ENCODE measurements around the gene NEMP1.
"Not testable (repeated sequence)": the region's sequence is repeated elsewhere in the genome, so short reads cannot be mapped to it uniquely, and the experiment has no call there.

Gene NEMP1, protein sequence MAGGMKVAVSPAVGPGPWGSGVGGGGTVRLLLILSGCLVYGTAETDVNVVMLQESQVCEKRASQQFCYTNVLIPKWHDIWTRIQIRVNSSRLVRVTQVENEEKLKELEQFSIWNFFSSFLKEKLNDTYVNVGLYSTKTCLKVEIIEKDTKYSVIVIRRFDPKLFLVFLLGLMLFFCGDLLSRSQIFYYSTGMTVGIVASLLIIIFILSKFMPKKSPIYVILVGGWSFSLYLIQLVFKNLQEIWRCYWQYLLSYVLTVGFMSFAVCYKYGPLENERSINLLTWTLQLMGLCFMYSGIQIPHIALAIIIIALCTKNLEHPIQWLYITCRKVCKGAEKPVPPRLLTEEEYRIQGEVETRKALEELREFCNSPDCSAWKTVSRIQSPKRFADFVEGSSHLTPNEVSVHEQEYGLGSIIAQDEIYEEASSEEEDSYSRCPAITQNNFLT

DNA sequence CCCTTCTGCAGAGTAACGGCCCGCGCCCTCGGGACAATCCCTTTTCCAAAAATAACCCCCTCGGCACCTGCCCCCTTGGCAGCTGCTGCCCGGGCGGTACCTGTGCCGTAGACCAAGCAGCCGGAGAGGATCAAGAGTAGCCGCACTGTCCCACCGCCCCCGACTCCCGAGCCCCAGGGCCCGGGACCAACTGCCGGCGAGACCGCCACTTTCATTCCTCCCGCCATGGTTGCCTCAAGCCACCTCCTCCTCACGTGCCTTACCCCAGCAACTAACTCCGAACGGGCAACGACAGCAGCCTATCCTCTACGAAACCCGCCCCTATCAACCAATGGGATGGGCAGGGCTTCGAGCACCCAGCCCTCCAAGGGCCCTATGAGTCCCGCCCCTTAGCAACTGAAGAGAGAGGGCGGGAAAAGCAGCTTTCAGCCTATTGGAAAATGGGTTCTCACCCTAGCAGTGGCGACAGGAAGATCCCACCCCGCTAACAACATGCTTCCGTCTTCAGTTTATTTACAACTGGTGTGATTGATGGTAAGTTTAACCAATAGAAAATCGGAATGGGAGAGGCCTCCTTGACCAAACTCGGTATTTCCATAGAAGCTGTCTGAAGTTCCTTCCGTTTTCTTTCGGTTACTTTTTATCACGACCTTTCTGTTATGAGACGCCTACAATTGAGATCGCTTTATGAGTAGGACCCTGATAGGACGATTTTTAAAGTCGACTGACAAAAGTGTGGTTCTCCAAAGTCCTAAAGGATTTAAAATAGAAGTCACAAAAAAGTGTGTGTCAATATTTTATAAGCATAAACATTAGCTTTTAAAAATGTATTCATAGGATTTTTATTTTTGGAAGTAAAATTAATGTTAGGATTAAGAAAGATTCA is at the start of gene NEMP1:
Gene NEMP1, minus strand, starts transcription at position 273 of the 886 bp plus-strand sequence. Its CDS starts 46 bp downstream, at position 227.
- peak; percentile 73 to 88 (median 84) for DNase-seq

DNA sequence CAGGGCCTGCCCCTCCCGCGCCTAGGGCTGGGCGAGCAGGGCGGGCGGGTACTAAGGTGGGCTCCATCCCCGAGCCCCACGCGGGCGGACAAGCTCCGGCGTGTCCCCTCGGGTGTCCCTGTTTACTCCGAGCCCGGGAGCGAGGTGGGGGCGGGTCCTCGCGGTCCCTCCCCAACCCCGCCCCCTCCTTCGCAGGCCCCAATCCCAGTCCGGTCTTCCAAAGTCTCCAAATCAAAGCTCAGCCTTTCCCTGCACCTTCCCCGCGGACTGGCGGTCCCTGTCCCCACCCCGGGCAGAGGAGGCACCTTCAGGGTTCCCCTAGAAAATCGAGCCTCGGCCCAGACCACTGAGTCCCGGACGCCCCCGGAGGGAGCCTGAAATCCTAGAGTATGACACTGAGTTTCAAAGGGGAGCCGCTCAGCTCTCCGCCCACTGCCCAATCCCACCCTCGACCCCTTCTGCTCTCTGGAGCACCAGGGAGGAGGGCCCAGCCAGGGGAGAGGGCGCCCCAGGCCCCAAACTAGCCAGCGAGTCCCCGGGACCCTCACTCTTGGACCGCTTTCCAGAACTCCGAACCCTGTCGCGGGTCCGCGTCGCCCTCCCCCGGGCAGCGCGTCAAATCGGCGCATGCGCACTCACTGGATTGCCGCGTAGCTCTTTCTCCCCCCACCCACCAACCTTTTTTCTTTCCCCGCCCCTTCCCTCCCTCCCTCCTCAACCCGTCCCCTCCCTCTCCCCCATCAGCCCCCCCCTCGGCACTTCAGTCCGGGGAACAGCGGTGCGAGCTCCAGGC is 49.3 kb upstream of the NEMP1 start, which contains the start of gene LRP1:
Gene LRP1, plus strand, starts transcription at position 758 of the 793 bp plus-strand sequence. CDS start 482 bp downstream, outside the sequence.
- DNase-seq, result peak; percentile 50 to 77 (median 60)

DNA sequence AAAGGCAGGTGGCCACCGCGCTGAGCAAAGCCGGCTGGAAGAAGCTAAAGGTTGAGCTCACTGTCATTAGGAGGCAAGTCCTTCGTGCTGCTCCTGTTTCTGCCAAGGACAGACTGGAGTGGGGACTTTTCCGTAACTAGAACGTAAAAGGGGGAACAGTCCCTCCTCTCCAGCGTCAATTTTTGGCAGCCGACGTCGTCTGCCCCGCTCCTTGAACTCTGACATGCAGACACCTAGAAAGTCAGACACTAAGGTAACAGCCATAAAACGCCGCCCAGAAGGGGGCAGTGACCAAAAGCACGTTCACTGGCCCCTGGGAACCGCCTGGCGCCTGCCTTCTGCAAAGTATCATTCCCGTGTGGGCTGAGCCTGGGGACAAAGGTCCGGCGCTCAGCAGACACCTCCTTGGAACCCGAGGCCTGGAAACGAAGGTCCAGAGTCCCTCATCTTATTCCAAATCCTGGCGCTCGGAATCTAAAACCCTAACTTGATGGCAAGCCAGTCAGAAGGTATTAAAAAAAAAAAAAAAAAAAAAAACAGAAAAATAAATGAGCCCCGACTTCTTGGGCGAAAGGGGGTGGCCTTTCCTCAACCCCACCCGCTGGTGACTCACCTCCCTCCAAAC is 48.6 kb upstream of the NEMP1 start:
- DNase-seq, result peak in 2 of 4 experiments; percentile 8 to 29

DNA sequence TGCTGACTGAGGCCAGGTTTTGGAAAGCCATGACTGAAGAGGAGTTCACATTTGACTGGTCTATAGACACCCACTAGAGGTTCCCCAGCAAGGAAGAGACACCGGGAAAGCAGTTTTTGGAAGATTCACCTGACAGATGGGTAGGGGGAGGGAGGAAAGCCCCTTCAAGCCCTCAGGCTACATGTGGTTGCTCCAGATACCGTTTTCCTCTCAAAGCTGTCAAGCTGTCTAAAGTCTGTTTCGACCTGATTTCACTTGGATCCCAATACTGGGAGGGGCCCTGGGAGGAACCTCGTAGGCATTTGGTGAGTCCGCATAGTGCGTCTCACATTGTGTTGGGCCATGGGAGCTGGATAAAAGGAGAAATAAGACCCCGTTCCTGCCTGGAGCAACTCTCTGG is 48.0 kb upstream of the NEMP1 start:
- DNase-seq, result no peak

DNA sequence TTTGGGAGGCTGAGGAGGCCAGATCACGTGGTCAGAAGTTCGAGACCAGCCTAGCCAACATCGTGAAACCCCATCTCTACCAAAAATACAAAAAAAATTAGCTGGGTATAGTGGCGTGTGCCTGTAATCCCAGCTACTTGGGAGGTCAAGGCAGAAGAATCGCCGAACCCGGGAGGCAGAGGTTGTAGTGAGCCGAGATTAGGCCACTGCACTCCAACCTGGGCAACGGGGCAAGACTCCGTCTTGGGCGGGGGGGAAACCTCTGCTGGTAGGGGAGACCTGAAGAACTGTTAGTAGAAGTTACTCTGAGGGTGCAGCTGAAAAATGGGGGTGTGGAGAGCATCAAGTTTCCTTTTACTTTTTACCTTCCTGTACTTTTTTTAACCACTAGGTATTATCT is 47.5 kb upstream of the NEMP1 start:
- DNase-seq, result no peak

DNA sequence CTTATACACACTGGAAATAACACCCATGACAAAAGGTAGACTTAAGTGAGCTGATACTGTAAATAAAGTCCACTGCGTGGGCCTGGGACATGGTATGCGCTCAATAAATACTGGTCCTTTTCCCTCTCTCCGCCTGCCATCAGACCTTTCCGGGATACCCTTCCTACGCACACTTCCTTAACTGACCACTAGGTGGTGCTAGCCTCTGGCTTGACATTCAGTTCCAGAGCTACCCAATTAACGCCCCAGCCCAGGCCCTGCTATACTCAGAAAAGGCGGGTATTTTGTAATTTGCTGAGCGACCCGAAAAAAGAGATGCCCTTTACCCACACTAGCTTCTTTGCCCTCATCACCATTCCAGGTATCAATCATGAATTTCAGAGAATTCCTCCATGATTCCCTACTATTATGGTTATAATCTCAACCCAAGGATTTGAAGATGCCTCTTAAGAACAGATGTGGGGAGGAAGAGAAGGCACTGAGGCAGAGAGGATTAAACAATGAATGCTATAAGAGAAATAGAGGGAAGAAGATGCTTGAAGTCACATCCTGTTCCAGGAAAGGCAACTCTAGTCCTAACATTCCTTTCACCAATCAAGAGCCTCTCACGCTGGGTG is 45.8 kb upstream of the NEMP1 start:
- DNase-seq, result peak; percentile 13 to 58 (median 44)

DNA sequence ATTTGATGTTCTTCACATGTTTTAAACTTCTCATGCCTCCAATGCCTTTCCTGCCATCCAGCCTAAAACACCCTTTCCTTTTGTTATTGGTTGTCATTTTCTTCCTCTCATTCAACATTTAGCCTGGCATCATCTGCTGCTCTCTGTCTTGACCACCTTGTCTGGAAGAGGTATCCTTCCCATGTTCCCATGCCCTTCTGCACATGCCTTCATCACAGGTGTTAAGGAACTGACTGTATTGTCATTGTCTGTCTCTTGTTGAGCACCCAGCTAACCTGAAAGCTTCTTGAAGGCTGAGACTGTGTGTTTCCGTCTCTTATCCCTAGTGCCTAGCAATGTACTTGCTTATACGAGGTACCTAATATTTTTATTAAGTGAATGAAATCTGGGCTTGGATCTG is 45.2 kb upstream of the NEMP1 start:
- DNase-seq, result no peak

DNA sequence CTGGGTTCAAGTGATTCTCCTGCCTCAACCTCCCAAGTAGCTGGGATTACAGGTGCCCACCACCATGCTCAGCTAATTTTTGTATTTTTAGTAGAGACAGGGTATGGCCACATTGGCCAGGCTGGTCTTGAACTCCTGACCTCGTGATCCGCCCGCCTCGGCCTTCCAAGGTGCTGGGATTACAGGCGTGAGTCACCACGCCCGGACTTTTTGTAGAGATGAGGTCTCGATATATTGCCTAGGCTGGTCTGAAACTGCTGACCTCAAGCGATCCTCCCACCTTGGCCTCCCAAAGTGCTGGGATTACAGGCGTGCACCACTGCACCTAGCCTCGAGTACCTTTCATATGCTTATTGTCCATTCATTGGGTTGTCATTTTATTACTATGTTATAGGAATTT is 42.1 kb upstream of the NEMP1 start:
- DNase-seq, result not testable (repeated sequence)

DNA sequence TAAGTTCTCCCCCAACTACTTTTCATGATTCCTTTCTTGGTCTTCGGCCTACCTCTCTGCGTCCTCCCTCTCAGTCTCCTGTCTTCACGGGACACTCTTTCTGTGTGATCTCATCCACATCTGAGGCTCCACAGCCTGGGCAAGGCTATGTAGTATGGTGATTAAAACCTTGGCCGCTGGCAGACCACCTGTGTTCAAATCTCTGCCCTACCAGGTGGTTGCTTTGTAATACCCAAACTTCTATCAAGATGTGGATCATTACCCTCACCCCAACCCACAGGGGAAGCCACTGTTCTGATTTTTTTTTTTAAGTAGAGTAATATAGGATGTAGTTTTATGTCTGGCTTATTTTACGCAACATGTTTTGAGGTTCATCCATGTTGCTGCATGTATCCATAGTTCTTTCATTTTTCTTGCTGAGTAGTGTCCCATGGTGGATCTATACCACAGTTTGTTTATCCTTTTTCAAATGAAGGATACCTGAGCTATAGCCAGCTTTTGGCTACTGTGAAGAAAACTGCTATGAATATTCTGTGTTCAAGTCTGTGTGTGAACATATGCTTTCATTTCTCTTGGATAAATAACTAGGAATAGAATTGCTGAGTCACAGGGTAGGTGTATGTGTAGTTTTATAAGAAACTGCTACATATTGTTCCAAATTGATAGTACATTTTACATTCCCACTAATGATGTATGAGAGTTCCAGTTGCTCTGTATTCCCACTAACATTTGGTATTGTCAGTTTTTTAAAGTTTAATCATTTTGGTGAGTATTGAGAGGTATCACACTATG is 40.9 kb upstream of the NEMP1 start:
- no peak for DNase-seq

DNA sequence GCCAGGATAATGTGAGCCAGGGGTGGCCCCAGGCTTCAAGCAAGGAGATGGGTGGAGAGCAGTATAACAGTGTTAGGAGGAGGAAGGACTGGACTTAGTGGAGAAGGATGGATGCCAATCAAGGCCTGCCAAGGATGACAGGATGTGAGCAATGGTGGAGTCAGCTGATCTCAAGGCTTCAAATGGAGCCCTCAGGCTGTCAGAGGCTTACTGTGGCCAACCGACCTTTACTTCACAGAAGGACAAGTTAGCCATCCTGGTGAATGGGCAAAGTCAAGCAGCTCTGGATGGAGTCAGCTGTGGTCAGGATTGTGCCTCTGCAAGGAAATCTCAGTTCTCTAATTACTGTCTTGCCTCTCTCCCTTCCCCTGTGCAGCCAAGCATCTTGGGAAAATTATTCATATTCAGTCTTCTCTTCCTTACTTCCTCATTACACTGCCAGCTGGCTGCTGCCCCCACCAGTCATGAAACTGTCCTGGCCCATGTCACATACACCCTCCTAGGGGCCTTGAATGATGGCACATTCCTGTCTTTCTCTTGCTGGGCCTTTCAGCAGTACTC is 40.2 kb upstream of the NEMP1 start:
- no peak for DNase-seq

DNA sequence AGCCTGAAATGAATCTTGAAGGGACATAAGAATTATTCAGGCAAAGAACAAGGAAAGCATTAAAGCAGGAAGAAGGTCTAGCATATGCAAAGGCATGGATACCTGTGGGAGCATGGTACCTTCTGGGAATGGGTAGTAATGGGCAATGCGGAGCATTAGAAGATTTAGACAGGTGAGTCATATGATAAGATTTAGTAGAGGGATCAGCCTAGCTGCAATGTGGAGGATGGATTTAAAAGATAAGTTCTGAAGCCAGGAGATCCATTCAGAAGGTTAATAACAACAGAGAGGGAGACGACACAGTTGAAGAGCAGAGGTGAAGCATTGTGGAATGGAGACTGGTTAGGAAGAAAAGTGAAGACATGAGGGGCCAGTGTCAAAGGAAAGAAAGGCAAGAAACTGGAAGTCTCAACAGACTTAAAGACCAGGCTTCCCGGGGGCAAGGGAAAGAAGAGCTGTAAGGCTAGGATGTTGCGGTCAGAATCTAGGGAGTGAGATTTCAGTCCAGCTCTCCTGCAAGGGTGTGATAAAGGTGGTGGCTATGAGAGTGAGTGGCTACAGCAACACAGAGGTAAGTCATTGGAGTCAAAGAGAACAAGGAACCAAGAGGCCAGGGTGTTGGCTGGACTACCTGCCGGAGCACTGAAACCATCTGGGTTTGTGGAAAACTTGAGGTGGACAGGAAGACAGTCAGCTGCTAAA is 38.1 kb upstream of the NEMP1 start:
- no peak for DNase-seq

DNA sequence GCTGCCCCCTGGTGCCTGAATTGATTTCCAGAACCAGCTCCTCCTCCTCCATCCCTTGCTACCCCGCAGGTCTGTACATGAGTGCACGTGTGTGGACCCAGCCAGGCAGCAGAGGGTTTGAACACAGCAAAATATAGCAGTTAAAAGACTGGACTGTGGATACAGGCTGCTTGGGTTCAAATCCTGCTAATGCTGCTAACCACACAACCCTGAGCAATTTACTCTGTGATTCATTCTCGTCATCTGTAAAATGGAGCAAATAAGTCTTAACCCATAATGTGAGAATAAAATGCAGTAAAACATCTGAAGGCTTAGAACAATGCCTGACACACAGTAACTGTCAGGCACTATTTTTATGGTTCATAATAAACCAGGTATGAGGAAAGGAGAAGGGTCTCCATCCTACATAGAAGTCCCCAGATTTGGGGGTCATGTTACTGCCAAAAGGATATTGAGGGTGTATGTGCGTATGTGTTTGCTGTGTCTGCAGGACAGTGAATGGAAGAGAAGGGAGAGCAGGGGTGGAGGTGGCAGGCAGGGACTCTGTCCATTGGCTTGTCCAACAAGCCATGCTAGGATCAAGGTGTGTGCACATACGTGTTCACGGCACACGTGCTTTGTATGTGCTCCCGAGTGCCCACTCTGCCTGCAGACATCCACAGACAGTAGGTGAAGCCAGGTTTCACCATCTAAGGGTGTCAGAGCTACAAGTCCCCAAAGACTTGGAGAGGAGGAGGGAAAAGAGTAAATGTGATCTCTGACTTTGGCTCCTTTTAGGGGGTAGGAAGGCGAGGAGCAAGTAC is 34.1 kb upstream of the NEMP1 start:
- no peak for DNase-seq

DNA sequence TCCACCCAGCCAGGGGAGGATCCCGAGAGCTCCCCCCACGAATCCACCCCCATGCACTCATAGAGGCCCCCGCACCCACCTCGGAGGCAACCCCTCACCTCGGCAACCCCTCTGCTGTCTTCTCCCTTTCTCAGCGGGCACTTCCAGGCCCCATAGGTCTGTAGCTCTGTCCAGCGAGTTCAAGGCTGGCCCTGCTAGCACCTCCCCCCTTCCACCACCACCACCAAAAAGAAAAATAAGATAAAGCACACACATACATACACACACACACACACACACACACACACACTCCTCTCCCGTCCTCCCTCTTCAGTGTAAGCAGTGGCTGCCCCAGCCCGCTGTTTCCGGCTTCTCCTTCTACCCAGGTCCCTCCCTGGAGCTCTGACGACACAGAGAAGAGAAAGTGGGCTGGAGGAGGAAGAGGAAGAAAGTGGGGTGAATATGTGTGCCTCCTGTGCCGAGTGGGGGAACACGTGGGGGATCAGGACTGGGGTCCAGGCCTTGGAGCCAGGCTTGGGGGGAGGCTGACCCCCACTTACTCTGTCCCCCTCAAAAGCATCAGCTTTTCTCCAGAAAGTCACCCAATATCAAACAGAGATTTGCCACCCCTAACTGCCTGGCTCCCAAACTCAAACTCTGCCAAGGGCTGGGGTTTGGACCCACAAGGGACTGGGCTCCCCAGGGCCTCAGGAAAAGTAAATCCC is 32.6 kb upstream of the NEMP1 start, which contains the start of gene STAT6:
Gene STAT6, minus strand, starts transcription at position 332 of the 704 bp plus-strand sequence. CDS start 3,084 bp downstream, outside the sequence.
- peak; percentile 36 to 68 (median 50) for DNase-seq

DNA sequence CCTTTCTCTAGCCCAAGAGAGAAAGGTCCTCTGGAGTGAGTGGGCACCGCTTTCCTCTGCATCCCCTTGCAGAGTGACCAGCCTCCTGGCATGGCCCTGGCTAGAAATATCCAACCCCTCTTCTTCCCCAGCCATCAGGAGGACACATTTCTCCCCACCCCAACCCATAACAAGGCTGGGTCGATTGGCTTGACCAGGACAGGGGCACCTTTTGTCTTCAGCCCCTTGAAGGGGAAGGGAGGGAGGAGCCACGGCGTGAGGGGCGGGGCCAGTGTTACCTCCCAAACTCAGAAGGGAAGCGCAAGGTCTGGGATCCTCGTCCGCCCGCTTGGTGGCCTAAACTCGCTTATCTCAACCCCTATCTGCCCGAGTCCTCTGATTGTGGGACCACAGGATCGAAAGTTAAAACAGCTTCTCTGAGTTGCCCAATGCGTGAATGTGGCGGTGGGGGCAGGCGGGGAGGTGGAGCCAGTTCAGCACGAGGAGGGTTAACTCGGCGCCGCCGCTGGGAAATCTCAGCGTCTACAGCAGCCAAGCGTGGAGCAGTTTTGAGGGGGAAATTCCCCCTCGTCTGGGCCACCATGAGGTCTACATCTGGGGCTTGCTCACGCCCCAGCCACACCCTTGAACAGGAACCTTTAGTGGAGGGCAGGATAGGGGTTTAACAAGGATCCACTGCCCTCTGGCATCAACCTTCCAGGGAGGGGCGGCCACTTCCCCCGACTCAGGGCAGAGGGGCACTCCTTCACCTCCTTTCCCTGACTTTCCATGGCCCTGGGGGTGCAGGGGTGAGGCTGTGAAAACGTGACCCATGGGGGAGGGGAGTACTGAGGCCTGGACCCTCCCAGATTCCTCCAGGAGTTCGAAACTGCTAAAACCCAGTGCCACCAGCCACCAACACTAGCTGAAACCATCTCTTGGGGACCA is 31.8 kb upstream of the NEMP1 start:
- DNase-seq, result peak; percentile 28 to 52 (median 41)

DNA sequence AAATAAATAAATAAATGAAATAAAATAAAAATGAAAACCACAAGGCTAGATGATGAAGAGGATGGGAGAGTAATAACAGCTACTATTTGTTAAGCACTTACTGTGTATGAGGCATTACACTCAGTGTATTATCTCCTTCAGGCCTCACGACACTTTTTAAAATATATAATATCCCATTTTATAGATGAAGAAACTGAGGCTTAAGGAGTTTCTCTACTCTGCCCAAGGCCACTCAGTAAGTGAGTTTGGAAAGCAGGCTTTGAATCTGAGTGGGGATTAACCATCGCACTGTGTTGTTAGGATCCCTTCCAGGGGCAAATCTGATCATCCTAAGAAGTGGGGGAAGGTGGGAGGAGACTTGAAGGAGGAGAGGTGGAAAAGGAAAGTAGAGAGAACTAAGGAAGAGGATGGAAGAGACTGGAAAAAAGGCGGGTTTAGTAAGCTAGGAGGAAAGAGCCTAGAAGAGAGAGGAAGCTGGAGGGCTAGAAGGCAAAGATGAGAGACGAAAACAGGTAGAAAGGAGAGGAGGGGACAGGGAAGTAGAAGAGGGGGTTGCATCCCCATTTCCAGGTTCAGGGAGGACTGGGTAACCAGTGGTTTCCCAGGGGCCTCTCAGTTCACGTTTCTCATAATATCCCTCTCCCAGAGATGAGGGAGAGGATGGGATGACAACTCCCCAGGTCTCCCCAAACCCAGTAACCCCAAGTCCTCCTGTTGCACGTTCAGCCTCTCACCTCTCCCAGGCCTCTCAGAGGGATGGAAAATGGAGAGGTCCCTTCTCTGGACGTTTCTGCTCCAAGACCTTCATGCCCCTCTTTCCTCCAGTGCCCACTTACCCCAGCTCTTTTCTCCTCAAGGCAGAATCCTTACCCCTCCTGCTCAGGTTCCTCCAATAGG is 30.9 kb upstream of the NEMP1 start:
- DNase-seq, result no peak

Measured in activated naive CD4-positive, alpha-beta T cell (primary cell).